GM12878 (cell line): ENCODE results near the gene SYK.

ENCODE experiments used
- BRCA1 ChIP-seq: IDR thresholded peaks from 2 replicates; pipeline ENCODE4 v1.6.1; 2011; ENCODE audit warnings: low read depth, low read length, improper control_type of control experiment
- ESRRA ChIP-seq: IDR thresholded peaks from 2 replicates; pipeline ENCODE4 v1.6.1; 2012; ENCODE audit warnings: mild to moderate bottlenecking, low read length, improper control_type of control experiment
- POLR2AphosphoS5 ChIP-seq: IDR thresholded peaks from 2 replicates; pipeline ENCODE4 v1.6.1; 2011; ENCODE audit warnings: mild to moderate bottlenecking, low read length, inconsistent platforms
- SIN3A ChIP-seq: IDR thresholded peaks from 2 replicates; pipeline ENCODE4 v1.6.1; 2012; ENCODE audit warnings: low read depth, low read length, improper control_type of control experiment
- SREBF2 ChIP-seq: IDR thresholded peaks from 2 replicates; pipeline ENCODE4 v1.6.1; 2012; ENCODE audit warnings: mild to moderate bottlenecking, low read length
- TF ChIP-seq, protein P1 (sequence below), 3 experiments: IDR thresholded peaks in 2 of 3; conservative IDR thresholded peaks in 1 of 3; 2 replicates each; pipeline ENCODE4 v1.5.1; 2011; ENCODE audit warnings: low read depth in 3 of 3, low read length in 3 of 3, mild to moderate bottlenecking in 3 of 3, control low read depth in 2 of 3, moderate library complexity in 2 of 3, inconsistent platforms in 1 of 3, mixed read lengths in 1 of 3; ENCODE audit not compliant: control insufficient read depth in 2 of 3, insufficient read depth in 1 of 3; ENCODE audit errors: extremely low read depth in 1 of 3
- TF ChIP-seq, protein P2 (sequence below): IDR thresholded peaks from 2 replicates; pipeline ENCODE4 v1.6.1; 2012; ENCODE audit warnings: low read depth, low read length, improper control_type of control experiment
- TF ChIP-seq, protein P3 (sequence below): IDR thresholded peaks from 2 replicates; pipeline ENCODE4 v1.6.1; 2011; ENCODE audit warnings: mild to moderate bottlenecking, low read depth, low read length, moderate library complexity; ENCODE audit not compliant: insufficient replicate concordance

DNA sequence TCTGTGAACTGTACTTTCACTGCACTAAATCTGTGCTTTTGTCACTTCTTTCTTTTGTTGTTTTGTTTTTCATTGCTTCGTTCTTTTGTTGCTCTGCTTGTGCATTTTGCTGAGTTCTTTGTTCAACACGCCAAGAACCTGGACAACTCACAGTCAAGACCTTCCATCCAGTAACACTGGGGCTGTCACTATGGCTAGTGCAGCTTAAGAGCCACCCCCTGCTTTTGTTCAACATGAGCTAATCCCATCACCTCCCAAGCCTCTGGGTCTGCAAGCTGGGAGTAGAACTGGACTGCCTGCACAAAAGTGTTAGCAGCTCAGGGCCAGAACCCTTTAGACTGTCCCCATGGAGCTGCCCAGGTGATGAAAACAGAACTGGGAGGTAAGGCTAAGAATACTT lies 143.7 kb downstream of the SYK start:
- TF ChIP-seq, protein P1, sequence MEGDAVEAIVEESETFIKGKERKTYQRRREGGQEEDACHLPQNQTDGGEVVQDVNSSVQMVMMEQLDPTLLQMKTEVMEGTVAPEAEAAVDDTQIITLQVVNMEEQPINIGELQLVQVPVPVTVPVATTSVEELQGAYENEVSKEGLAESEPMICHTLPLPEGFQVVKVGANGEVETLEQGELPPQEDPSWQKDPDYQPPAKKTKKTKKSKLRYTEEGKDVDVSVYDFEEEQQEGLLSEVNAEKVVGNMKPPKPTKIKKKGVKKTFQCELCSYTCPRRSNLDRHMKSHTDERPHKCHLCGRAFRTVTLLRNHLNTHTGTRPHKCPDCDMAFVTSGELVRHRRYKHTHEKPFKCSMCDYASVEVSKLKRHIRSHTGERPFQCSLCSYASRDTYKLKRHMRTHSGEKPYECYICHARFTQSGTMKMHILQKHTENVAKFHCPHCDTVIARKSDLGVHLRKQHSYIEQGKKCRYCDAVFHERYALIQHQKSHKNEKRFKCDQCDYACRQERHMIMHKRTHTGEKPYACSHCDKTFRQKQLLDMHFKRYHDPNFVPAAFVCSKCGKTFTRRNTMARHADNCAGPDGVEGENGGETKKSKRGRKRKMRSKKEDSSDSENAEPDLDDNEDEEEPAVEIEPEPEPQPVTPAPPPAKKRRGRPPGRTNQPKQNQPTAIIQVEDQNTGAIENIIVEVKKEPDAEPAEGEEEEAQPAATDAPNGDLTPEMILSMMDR (IDR thresholded peaks at IDR 0.05 in 2 of 3, conservative IDR thresholded peaks at IDR 0.05 in 1 of 3; ENCODE audit: control insufficient read depth in 2 of 3, extremely low read depth in 1 of 3, insufficient read depth in 1 of 3, low read depth in 3 of 3, low read length in 3 of 3), result no peak
- TF ChIP-seq POLR2AphosphoS5 (no peak), SIN3A (no peak), BRCA1 (no peak), SREBF2 (no peak), ESRRA (no peak)
- TF ChIP-seq, protein P2, sequence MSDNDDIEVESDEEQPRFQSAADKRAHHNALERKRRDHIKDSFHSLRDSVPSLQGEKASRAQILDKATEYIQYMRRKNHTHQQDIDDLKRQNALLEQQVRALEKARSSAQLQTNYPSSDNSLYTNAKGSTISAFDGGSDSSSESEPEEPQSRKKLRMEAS, result no peak
- TF ChIP-seq, protein P3, sequence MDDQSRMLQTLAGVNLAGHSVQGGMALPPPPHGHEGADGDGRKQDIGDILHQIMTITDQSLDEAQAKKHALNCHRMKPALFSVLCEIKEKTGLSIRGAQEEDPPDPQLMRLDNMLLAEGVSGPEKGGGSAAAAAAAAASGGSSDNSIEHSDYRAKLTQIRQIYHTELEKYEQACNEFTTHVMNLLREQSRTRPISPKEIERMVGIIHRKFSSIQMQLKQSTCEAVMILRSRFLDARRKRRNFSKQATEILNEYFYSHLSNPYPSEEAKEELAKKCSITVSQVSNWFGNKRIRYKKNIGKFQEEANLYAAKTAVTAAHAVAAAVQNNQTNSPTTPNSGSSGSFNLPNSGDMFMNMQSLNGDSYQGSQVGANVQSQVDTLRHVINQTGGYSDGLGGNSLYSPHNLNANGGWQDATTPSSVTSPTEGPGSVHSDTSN, result no peak
